ENCODE results near the gene RGS2.

DNA sequence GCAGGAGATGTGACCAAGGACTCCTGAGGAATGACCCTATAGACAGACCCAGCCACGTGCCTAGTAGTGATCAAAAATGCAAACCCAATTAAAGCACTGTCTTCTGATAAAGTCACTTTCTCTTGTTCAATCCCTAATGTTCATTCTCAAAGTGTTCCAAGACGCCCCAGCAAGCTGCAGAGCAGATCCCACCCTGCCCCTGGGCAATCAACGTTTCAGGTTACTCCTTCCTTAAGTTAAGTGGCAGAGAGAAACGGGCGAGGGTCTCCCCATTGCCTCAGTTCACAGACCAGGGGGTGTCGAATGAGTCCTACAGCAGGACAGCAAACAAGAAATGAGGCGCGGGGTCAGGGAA, 699 bp upstream of the RGS2 start:
- TF ChIP-seq, protein P1, sequence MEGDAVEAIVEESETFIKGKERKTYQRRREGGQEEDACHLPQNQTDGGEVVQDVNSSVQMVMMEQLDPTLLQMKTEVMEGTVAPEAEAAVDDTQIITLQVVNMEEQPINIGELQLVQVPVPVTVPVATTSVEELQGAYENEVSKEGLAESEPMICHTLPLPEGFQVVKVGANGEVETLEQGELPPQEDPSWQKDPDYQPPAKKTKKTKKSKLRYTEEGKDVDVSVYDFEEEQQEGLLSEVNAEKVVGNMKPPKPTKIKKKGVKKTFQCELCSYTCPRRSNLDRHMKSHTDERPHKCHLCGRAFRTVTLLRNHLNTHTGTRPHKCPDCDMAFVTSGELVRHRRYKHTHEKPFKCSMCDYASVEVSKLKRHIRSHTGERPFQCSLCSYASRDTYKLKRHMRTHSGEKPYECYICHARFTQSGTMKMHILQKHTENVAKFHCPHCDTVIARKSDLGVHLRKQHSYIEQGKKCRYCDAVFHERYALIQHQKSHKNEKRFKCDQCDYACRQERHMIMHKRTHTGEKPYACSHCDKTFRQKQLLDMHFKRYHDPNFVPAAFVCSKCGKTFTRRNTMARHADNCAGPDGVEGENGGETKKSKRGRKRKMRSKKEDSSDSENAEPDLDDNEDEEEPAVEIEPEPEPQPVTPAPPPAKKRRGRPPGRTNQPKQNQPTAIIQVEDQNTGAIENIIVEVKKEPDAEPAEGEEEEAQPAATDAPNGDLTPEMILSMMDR (IDR thresholded peaks at IDR 0.05; ENCODE audit: low read length): no peak
- no peak for TF ChIP-seq EZH2 (optimal IDR thresholded peaks at IDR 0.05; ENCODE audit: low read depth, low read length)
